Activated CD4-positive, alpha-beta T cell treated with anti-CD3 and anti-CD28 coated beads for 4 hours (primary cell): ENCODE data around the gene MCM9.

ENCODE experiments used
- DNase-seq, 2 donors: peaks; one replicate each; pipeline ENCODE4 v3.0.0-alpha.2; 2020

MCM9 gene

GRCh38 chr6:118931436-118931835, 3.5 kb downstream of the MCM9 start:
- DNase-seq, result no peak

GRCh38 chr6:118930680-118931079, 4.3 kb downstream of the MCM9 start:
- DNase-seq, result no peak

- DNase-seq, result no peak
These were observed 11.9 kb downstream of the MCM9 start for GRCh38 chr6:118923035-118923434.

- DNase-seq, result no peak
These were observed 13.9 kb downstream of the MCM9 start for GRCh38 chr6:118921084-118921483.

- DNase-seq, result no peak
These were observed 16.6 kb downstream of the MCM9 start for GRCh38 chr6:118918329-118918725.

- no peak for DNase-seq
These were observed 17.2 kb downstream of the MCM9 start for GRCh38 chr6:118917546-118918328.

- DNase-seq, result no peak
These were observed 20.4 kb downstream of the MCM9 start for GRCh38 chr6:118914598-118914997.

- DNase-seq, result no peak
These were observed 21.8 kb downstream of the MCM9 start for GRCh38 chr6:118913161-118913560.

- DNase-seq, result no peak
These were observed 22.3 kb downstream of the MCM9 start for GRCh38 chr6:118912646-118913045.

GRCh38 chr6:118908441-118908840, 26.5 kb downstream of the MCM9 start:
- DNase-seq, result no peak

- DNase-seq, result no peak
These were observed 29.1 kb downstream of the MCM9 start for GRCh38 chr6:118905851-118906250.

GRCh38 chr6:118905084-118905483, 29.9 kb downstream of the MCM9 start:
- no peak for DNase-seq

GRCh38 chr6:118903691-118904090, 31.3 kb downstream of the MCM9 start:
- no peak for DNase-seq

- no peak for DNase-seq
These were observed 31.8 kb downstream of the MCM9 start for GRCh38 chr6:118903138-118903537.

- DNase-seq, result no peak
These were observed 32.2 kb downstream of the MCM9 start for GRCh38 chr6:118902726-118903125.

GRCh38 chr6:118899948-118900347, 35.0 kb downstream of the MCM9 start:
- peak; percentile 12 to 18 for DNase-seq

- no peak for DNase-seq
These were observed 37.6 kb downstream of the MCM9 start for GRCh38 chr6:118897386-118897785.

- DNase-seq, result no peak
These were observed 38.4 kb downstream of the MCM9 start for GRCh38 chr6:118896339-118897136.

GRCh38 chr6:118895859-118896258, 39.1 kb downstream of the MCM9 start:
- DNase-seq, result no peak

GRCh38 chr6:118895261-118895560, 39.7 kb downstream of the MCM9 start:
- DNase-seq, result no peak

GRCh38 chr6:118894425-118895260, 40.3 kb downstream of the MCM9 start:
- peak; percentile 48 to 61 for DNase-seq

GRCh38 chr6:118893807-118894424, 41.0 kb downstream of the MCM9 start, which contains the start of gene ASF1A:
Gene ASF1A (plus strand): TSS chr6:118894152. CDS start chr6:118894414, 262 bp downstream.
- peak; percentile 90 to 93 for DNase-seq
